ENCODE data around the gene POP4. TPM values are rescaled to one million over a fixed set of nuclear protein-coding genes. Genes with fewer than 3 reads are reported as not detected.
A peak's percentile ranks its signal among the peaks of the same experiment; 100 is the strongest.

POP4 gene
- total RNA-seq, 2 donors from 2014 or later: 62.1 to 94.2 TPM

GRCh38 chr19:29598036-29598435, 8.0 kb upstream of the POP4 start:
- no peak for TF ChIP-seq CTCF (IDR thresholded peaks at IDR 0.05)
- TF ChIP-seq POLR2A (IDR thresholded peaks at IDR 0.05): no peak
- TF ChIP-seq POLR2AphosphoS5 (IDR thresholded peaks at IDR 0.05): no peak
- Histone ChIP-seq H3K27me3 (replicated peaks; ENCODE audit: insufficient read depth) (no peaks in the 10 kb centered on the region), H3K9me3 (no peaks in the 10 kb centered on the region), H3K4me3 (no peak overlapping the region), H3K36me3 (no peaks in the 10 kb centered on the region), H3K27ac (no peak overlapping the region), H3K4me1 (replicated peaks) (no peaks in the 10 kb centered on the region)
- 72% methylated on average over 7 of the region's 7 CpGs for WGBS
- DNase-seq (ENCODE audit: low spot score): no peak
- intact Hi-C loops (cut with DNase I): no loop called here

GRCh38 chr19:29598496-29598895, 7.6 kb upstream of the POP4 start:
- H3K4me3 ChIP-seq: no peak overlapping the region
- no peaks in the 10 kb centered on the region for H3K27me3 ChIP-seq (replicated peaks; ENCODE audit: insufficient read depth)
- intact Hi-C loops (cut with DNase I): no loop called here
- no peak for TF ChIP-seq POLR2AphosphoS5 (IDR thresholded peaks at IDR 0.05)
- no peak for TF ChIP-seq CTCF (IDR thresholded peaks at IDR 0.05)
- no peak for TF ChIP-seq POLR2A (IDR thresholded peaks at IDR 0.05)
- no peak for DNase-seq (ENCODE audit: low spot score)
- H3K36me3 ChIP-seq: no peaks in the 10 kb centered on the region
- H3K4me1 ChIP-seq (replicated peaks): no peaks in the 10 kb centered on the region
- H3K9me3 ChIP-seq: no peaks in the 10 kb centered on the region
- 60% methylated on average over 3 of the region's 3 CpGs for WGBS
- no peak overlapping the region for H3K27ac ChIP-seq

GRCh38 chr19:29603308-29603707, 2.8 kb upstream of the POP4 start:
- H3K4me1 ChIP-seq (replicated peaks): peaks cover 4% of the 10 kb centered on the region
- intact Hi-C loops (cut with DNase I): loop anchor here (10.0 kb wide), 1 partner anchor 241 kb away; no protein-coding TSS in a partner anchor

DNA sequence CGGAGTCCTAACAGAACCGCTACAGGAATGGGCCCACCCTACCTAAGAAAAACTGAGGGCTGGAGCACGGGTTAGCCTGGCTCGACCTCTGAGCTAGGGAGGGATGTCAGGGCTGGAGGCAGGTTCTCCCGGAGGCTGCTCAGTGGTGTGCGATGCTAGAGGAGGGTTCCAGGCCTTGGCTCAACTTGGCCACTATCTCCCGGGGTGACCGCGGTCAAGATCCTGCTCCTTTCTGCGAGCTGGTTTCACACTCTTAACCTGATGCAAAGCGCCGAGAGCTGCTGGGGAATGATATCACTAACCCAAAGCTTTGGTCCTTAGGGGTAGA, 301 bp downstream of the POP4 start:
- Histone ChIP-seq H3K4me1 (replicated peaks) (peaks cover 4% of the 10 kb centered on the region), H3K27me3 (replicated peaks; ENCODE audit: insufficient read depth) (no peaks in the 10 kb centered on the region), H3K4me3 (peak overlapping the region; percentile 85 to 91), H3K9me3 (no peaks in the 10 kb centered on the region), H3K36me3 (no peaks in the 10 kb centered on the region), H3K27ac (peak overlapping the region; percentile 93 to 97)
- under 1% methylated on average over 12 of the region's 12 CpGs for WGBS
- TF ChIP-seq POLR2AphosphoS5 (IDR thresholded peaks at IDR 0.05): no peak
- TF ChIP-seq POLR2A (IDR thresholded peaks at IDR 0.05): no peak
- no peak for TF ChIP-seq CTCF (IDR thresholded peaks at IDR 0.05)
- intact Hi-C loops (cut with DNase I): loop anchor here (10.0 kb wide), 1 partner anchor 238 kb away; no protein-coding TSS in a partner anchor
- DNase-seq (ENCODE audit: low spot score): no peak

More at GRCh38 chr19:29603308-29603707, 2.8 kb upstream of the POP4 start:
- Histone ChIP-seq H3K9me3 (no peaks in the 10 kb centered on the region), H3K27me3 (replicated peaks; ENCODE audit: insufficient read depth) (no peaks in the 10 kb centered on the region), H3K36me3 (no peaks in the 10 kb centered on the region), H3K27ac (no peak overlapping the region), H3K4me3 (no peak overlapping the region)
- no peak for DNase-seq (ENCODE audit: low spot score)
- TF ChIP-seq CTCF (IDR thresholded peaks at IDR 0.05) (no peak), POLR2AphosphoS5 (IDR thresholded peaks at IDR 0.05) (no peak), POLR2A (IDR thresholded peaks at IDR 0.05) (no peak)
- WGBS: 58% methylated on average over 5 of the region's 5 CpGs

DNA sequence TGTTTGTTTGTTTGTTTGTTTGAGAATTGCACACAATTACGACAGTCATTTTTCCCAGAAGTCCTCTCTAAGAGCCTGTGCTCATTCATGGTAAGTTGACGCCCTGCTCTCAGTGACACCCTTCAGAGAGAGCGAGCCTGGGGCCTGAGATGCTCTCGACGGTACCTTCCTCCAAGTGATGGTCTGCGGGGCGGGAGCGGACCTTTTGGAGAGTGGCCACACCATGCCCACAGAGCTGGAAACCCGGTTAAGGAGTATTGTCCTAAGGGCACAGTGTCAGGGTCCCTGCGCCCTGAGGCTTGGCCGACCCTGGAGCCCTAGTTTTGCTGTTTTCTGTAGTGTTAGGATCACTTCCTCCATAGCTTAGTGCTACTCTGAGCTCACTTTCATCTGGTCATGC, 3.6 kb downstream of the POP4 start:
- peaks cover 7 to 24% of the 10 kb centered on the region in 2 donors for H3K36me3 ChIP-seq
- no peak overlapping the region for H3K4me3 ChIP-seq
- no peaks in the 10 kb centered on the region for H3K9me3 ChIP-seq
- H3K27me3 ChIP-seq (replicated peaks; ENCODE audit: insufficient read depth): no peaks in the 10 kb centered on the region
- no peak for TF ChIP-seq CTCF (IDR thresholded peaks at IDR 0.05)
- no peak for TF ChIP-seq POLR2AphosphoS5 (IDR thresholded peaks at IDR 0.05)
- TF ChIP-seq POLR2A (IDR thresholded peaks at IDR 0.05): no peak
- no peak overlapping the region for H3K27ac ChIP-seq
- 94% methylated on average over 11 of the region's 11 CpGs for WGBS
- peaks cover 4% of the 10 kb centered on the region for H3K4me1 ChIP-seq (replicated peaks)
- no peak for DNase-seq (ENCODE audit: low spot score)
- intact Hi-C loops (cut with DNase I): loop anchor here (2.0 to 10.0 kb wide), 3 partner anchors 53 to 235 kb away; no protein-coding TSS in a partner anchor
